GM12874 (cell line): ENCODE results near the gene BECN2.
A peak's percentile ranks its signal among the peaks of the same experiment; 100 is the strongest.

Source experiments
- CTCF ChIP-seq: IDR thresholded peaks from 2 replicates; pipeline ENCODE4 v1.5.1; 2011; ENCODE audit warnings: low read depth, mild to moderate bottlenecking, control low read depth, low read length, moderate library complexity; ENCODE audit not compliant: insufficient read depth

The BECN2 gene

GRCh38 chr1:241979071-241979470, 21.5 kb downstream of the BECN2 start:
- no peak for TF ChIP-seq CTCF

GRCh38 chr1:241979926-241980325, 22.4 kb downstream of the BECN2 start:
- no peak for TF ChIP-seq CTCF

- TF ChIP-seq CTCF, result peak; percentile 44; the same call in 1 of the 2 replicates
These were observed 28.2 kb downstream of the BECN2 start for GRCh38 chr1:241985787-241986186.

GRCh38 chr1:241990040-241990439, 32.5 kb downstream of the BECN2 start:
- no peak for TF ChIP-seq CTCF

- TF ChIP-seq CTCF, result no peak
These were observed 35.2 kb downstream of the BECN2 start for GRCh38 chr1:241992734-241993133.

GRCh38 chr1:241994171-241994570, 36.6 kb downstream of the BECN2 start:
- TF ChIP-seq CTCF, result no peak

GRCh38 chr1:241997401-241997998, 39.9 kb downstream of the BECN2 start:
- TF ChIP-seq CTCF, result no peak
